IPS-NIHi7 (cell line): Measurements from ENCODE around the gene MOB3A.
A peak's percentile ranks its signal among the peaks of the same experiment; 100 is the strongest.

ENCODE experiments used
- DNase-seq: peaks from one replicate; pipeline ENCODE4 v3.0.0; 2012; ENCODE audit warnings: mixed read lengths; ENCODE audit errors: extremely low spot score

The MOB3A gene

DNA sequence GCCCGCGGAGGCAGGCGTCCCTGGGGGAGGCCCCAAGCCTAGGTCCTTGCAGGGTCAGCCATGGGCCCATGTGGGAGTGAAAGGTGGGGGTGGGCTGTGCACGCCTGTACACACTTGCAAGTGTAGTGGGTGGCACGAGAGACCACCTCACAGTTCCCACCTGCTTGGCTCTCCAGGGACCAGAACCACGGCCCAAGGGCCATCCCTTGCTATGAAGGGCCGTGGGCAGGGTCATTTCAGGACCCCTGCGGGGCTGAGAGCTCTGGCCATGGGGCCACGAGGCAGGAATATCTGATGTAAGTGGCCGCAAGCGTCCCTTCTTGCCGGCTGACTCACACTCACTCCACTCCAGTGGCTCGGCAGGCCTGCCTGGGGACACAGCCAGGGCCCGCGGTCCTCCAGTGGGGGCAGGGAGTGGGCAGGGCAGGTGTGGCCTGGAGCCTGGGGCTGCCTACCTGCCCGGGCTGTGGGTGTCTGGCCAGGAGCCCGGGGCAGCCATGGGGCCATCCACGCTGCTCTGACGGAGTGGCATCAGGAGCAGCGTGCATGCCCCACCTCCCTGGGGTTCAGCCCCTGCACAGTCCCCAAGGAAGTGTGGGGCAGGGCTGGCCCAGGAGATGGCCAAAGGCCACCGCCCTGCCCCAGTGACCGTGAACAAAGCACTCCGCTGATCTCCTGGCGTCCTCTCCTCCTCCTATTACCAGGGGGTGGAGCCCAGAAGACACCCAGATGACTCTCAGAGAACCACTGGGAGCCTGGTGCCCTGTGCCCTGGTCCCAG, 36.5 kb downstream of the MOB3A start:
- DNase-seq: no peak

GRCh38 chr19:2058570-2059421, 37.3 kb downstream of the MOB3A start:
- DNase-seq: no peak

- DNase-seq: no peak
These were observed 38.3 kb downstream of the MOB3A start for GRCh38 chr19:2057484-2058469.

DNA sequence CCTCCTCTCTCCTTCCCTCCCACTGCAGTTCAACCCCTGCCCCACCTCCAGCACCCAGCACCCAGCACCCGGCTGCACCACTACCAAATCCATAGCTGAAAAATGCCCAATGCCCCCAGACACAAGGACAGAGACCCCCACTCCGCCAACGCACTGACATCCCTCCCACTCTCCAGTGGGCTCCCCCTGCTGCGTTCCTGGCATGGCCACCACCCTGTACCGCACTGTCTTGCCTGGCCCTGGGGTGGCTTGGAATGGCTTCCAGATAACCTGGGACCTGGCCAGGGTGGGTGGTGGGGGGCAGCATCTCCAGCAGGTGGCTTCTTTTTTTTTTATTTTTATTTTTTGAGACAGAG, 39.3 kb downstream of the MOB3A start:
- no peak for DNase-seq

DNA sequence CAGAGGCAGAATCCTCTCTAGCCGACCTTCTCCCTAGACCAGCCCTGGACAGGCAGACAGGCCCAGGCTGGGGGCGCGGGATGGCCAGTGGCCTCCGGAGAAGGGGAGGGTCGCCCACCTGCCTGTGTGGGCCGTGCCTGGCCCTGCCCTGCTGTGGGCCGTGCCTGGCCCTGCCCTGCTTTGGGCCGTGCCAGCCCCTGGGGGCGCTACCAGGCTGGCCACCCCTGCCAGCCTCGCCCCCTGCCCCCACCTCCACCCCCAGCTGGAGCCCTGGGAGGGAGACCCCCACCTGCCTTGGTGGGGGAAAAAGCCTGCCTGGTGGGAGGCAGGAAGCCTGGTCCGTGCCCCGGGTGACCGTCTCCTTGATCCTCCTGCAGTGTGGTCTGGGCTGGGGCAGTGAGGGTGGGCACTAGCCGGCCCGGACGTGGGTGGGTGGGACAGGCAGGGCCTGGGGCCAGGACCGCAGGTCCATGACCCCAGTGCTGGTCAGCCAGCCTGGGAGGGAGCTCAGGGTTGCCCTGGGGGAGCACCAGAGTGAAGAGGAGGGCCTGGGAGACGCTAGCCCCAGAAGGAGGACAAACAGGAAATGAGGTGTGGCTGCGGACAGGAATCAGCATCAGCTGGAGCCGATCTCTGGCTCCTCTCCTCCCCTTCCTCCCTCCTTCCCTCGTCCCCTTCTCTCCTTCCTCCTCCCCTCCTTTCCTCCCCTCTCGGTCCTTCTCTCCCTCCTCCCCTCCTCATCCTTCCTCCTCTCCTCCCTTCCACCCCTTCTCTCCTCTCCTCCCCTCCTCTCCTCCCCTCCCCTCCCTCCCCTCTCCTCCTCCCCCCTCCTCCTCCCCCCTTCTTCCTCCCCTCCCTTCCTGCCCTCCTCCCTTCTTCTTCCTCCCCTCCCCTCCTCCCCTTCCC, 39.9 kb downstream of the MOB3A start:
- DNase-seq: no peak

DNA sequence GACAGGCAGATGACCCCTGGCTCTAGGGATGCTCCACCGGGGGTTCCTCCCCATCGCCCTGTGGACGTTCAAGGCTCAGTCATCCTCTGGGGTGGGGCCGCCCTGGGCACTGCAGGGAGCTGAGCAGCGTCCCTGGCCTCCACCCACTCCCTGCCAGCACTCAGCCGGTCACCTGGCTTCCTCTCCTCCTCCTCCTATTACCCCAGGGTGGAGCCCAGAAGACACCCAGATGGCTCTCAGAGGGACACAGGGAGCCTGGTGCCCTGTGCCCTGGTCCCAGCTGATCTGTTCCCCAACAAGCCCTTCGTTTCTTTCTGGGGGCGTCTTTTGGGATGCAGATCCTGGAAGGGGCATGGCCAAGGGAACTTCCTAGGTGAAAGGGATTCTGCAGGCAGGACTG, 41.4 kb downstream of the MOB3A start:
- no peak for DNase-seq

GRCh38 chr19:2053601-2054389, 42.3 kb downstream of the MOB3A start:
- DNase-seq: no peak

- no peak for DNase-seq
These were observed 44.1 kb downstream of the MOB3A start for GRCh38 chr19:2051773-2052704.

GRCh38 chr19:2050991-2051772, 44.9 kb downstream of the MOB3A start, which contains the start of gene MKNK2:
MKNK2 (minus strand) TSS chr19:2051244; CDS start chr19:2050851, 393 bp downstream.
- DNase-seq: peak; percentile 91

DNA sequence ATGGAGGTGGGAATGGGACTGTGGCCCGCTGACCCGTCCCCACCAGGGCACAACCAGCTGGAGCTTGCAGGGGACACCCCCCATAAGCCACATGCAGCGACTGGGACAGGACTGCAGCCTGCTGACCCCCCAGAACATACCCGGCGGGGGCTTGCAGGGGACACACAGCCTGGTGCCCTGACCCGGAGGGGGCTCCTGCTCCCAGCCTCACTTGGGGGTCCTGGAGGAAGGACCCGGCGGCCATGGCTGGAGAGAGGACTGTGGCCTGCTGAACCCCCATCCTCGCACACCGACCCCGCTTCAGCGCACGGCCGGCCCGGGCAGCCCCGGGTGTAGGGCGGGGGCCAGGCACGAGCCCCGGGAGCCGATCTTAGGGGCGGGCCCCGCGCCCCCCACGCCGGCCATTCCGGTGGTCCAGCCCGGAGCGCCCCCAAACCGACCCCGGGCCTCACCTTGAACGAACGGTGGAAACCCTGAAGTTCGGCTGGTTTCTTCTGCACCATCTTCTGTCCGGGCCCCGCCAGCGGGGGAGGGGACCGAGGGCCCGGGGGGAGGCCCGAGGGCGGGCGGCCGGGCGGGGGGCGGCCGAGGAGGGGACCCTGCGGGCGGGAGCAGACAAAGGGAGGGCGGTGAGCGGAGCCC, 45.7 kb downstream of the MOB3A start:
- DNase-seq: no peak

DNA sequence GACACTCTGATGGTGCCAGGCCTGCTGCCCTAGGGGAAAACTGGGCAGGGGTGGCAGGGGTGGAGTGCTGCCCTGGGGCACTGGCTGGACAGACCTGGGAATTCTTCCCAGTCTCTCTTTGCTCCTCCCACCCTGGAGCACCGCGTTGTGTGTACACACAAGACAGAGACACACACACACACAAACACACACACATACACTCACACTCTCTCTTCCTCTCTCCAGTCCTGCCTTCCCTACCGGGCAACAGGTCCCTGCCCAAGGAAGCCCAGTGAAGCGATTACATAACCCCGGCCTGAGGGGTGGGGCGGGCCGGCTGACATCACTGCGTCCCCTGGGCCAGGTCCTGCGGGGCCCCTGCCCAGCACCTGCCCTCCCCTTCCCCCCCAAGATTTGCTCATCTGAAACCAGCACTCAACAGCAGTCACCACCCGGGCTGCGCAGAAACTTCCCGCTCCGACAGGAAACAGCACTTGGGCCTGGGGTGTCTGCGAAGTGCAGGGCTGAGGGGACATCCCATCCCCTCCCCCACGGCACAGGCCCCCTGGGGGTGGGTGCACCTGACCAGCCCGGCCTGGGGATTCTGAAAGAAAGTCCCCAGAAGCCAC, 46.3 kb downstream of the MOB3A start:
- DNase-seq: no peak

DNA sequence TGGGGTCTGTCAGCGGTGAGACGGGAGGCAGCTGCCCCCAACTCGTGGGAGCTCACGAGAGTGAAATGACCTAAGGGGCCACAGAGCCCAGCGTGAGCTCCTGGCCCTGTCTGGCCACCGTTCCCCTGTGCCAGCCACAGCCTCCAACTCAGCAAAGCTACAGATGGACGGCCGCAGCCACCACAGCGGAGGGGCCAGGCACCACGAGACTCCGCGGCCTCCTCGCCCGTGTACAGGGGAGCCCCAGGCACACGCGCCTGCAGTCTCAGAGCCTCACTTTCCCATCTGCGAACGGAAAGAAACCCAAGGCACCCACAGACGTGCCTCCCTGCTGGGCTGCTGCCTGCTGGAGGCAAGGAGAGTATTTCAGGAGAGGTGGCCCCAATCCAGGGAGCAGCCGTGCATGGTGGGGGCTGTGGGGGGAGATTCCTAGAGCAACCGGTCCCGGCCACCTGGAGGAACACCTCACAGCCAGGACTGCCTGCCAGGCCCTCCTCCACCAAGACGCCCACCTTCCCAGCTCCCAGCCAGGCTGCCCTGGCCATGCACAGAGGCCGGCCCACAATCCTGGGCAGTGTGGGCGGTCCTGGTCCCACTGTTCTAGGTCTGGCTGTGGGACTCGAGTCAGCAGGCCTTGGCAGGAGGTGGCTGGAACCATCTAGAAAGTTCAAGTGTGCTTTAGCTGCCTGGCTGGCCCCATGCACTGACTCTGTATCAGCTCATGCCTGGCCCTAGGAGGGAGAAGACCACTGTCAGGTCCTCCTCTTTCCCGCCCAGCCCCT, 47.0 kb downstream of the MOB3A start:
- no peak for DNase-seq

DNA sequence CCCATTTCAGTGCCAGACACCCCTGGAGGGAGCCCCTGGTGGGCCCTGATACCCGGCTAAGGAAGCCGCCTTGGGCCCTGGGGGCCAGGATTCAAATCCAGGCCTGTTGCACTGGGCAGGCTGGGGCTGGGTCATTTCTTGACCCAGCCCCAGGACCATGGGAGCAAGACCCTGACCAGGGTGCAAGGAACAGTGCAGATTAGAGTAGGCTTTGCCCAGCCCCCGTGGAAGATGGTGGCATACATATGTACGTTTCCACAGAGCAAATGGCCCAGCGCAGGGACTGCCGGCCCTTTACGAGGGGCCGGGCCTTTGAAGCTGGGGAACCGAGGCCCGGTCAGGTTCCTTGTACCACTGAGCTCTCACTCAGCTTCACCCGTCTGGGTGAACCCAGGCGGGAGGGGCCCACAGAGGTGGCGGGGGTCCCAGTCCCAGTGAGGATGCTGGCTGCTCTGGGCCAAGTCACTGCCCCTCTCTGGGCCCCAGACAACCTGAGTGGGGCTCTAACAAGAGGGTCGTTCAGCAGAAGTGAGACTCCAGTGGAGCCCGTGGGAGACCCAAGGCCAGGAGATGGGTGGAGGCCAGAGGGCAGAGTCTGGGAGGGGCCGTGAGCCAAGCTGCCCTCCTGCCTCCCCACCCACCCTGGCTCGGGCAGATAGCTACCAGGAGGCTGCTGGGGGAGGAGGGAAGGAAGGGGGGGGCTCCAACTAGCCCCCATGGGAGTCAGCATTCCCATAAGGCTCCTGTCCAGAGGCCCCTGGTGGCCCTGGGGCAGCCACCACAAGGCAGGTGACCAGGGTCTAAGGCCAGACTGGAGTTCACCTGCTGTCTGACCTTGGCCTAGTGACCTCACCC, 47.8 kb downstream of the MOB3A start:
- no peak for DNase-seq

DNA sequence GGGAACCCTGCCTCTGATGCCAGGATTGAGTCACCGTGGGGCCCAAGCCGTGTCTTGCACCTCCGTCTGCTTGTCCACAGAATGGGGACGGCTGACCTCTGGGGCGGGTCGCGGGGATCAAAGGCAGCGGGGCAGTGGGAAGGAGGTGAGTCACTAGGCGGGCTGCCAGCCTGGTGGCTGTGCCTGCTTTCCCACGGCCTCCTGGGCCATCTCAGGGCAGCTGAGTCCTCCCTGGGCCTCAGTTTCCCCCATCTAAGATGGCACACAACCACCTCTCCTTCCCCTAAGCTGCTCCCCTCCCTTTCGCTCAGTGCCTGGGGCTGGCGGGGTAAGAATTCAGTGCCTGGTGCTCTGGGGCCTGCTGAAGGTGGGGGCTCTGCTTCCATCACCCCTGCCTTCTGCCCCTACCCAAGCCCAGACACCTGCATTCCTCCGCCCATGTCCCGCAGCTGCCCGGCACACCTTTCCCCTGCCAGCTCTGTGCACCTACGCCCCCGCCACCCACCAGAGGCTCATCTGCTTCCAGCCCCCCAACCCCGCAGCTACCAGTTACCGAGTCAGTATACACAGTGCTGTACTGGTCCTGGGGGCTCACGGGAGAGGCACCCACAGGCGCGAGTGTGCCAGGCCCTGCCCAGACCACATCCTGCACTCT, 48.5 kb downstream of the MOB3A start:
- no peak for DNase-seq

GRCh38 chr19:2047076-2047448, 49.1 kb downstream of the MOB3A start:
- DNase-seq: no peak
